COLO668 (cell line): ENCODE measurements around the gene C12orf75.
"Not testable (repeated sequence)": the region's sequence is repeated elsewhere in the genome, so short reads cannot be mapped to it uniquely, and the experiment has no call there.

Experiments
- DNase-seq: peaks from one replicate; lab custom pipeline; 2025; ENCODE audit not compliant: unreplicated experiment; lab: John Stamatoyannopoulos, UW

The C12orf75 gene

DNA sequence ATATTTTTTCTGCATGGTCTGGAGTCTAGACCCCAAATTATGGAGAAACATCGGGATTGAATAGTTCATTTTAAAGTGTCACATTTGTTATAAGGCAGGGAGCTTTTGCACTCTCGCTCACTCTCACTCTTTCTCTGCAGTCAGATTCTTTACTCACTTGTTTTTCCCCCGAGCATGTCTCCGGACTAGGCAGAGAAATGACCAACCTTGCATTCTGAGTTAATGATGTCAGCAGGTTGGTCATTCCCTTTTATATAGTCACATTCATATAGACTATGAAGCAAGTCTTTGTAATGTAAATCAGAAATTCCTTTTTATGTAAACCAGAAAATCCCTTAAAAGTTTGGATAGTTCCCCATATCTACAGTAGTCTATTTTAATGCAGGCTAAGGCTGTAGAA, 4.1 kb downstream of the C12orf75 start:
- DNase-seq, result no peak

DNA sequence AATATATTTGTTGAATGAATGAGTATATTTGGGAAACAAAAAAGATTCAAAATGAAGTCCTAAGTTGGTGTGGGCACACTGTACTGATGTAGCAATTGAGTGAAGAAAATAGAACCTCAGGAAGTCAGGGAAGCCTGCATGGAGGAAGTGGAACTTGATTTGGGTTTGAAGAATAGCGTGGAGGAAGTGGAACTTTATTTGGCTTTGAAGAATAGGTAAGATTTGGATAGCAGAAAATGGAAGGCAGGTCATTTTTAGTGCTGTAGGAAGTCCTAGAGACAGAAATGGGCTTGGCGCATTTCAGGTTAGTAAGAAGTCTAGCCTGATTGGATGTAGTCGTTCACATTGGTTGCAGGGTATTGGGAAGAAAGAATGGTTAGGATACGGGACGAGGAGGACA, 5.4 kb downstream of the C12orf75 start:
- DNase-seq, result no peak

DNA sequence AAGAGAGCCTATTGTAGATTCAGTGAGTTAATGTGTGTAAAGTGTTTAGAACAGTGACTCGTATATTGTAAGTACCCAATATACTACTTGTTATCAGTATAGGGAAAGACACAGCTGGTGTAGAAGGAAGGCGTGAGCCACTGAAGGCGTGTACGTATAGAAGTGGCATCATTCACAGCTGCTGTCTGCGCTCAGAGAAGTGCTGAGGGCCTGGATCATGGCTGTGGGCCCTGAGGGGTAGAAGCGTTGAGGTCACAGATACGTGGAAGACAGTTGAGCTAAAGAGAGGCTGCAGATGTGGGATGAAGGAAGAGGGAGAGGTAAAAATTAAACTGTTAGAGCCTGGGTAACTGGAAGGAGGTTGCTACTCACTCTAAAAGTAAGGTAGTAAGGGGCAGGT, 5.9 kb downstream of the C12orf75 start:
- no peak for DNase-seq

DNA sequence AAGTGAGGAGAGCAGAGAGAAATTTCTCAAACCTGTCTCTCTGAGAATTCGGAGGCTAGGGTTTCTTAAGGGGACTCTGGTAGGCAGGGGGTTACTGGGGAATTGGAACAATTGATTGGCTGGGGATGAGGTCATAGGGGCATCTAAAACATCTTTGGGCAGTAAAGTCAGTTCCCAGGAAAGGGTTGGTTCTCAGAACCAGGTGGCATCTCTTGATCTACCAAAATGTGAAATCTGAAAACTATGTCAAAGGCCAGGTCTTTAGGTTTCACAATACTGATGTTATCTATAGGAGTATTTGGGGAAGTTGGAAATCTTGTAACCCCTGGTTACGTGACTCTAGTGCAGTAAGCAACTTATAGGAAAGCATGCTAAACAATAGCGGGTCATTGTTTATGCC, 6.9 kb downstream of the C12orf75 start:
- DNase-seq, result no peak

- DNase-seq, result no peak
Measured at GRCh38 chr12:105338966-105339365, 8.5 kb downstream of the C12orf75 start.

DNA sequence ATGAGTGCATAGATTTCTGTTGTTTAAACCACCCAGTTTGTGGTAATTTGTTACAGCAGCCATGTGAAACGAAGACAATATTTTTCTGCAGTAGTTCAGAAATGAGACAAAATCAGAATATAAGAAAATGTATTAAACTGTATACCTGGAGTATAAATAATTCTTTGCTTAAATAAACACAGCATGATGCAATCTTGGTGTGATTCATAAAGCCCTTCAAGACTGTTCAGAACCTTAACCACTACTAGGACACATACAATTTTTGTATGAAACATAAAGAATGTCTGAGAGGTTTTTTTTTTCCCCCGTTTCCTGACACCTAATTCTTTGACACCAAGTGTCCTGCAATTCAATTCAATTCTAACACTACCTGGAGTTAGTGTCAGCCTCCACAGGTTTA, 10.5 kb downstream of the C12orf75 start:
- DNase-seq, result no peak

DNA sequence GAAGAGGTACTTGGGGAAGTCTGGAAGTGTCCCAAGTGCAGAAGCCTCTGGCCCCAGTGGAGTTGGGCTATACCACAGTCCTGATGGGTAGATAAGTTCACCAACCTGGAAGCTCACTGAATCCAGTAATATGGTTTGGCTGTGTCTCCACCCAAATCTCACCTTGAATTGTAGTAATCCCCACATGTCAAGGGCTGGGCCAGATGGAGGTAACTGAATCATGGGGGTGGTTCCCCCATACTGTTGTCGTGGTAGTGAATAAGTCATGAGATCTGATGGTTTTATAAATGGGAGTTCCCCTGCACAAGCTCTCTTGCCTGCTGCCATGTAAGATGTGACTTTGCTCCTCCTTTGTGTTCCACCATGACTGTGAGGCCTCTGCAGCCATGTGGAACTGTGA, 11.1 kb downstream of the C12orf75 start:
- DNase-seq, result not testable (repeated sequence)

DNA sequence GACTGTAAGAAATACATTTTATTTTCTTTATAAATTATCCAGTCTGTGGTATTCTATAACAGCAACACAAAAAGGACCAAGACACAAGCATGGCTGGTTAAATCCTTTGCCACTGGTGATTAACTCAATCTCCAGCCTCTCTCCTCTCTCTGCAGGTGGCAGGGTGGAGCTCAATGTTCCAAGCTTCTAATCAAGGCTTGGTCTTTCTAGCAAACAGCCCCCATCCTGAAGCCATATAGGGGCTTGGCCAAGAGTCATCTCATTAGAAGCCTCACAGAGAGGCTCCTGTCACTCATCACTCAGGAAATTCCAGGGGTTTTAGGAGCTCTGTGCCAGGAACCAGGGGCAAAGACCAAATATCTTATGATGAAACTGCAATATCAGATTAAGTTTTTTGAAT, 12.0 kb downstream of the C12orf75 start:
- DNase-seq, result no peak

- DNase-seq, result no peak
Measured at GRCh38 chr12:105343836-105344235, 13.3 kb downstream of the C12orf75 start.

- no peak for DNase-seq
Measured at GRCh38 chr12:105347499-105347898, 17.0 kb downstream of the C12orf75 start.

GRCh38 chr12:105348142-105348541, 17.7 kb downstream of the C12orf75 start:
- DNase-seq, result no peak

- DNase-seq, result no peak
Measured at GRCh38 chr12:105348561-105348960, 18.1 kb downstream of the C12orf75 start.

DNA sequence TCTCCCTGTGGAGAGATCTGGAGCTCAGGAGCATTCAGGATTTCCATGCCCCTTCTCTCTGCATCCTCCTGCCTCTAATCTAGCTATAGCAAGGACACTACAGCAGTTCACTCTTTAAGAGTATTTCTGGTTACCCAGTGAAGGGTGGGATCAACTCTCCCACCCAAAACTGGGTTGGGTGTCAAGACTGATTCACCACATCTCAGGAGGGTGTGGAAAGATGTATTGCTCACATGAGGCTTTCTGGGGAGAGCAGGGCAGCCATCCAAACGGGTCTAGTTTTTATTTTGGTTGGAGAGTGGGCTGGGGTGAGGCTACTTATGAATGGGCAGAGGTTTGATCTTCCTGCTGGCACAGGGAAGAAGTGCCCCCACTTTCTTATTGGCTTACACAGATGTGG, 18.6 kb downstream of the C12orf75 start:
- no peak for DNase-seq

DNA sequence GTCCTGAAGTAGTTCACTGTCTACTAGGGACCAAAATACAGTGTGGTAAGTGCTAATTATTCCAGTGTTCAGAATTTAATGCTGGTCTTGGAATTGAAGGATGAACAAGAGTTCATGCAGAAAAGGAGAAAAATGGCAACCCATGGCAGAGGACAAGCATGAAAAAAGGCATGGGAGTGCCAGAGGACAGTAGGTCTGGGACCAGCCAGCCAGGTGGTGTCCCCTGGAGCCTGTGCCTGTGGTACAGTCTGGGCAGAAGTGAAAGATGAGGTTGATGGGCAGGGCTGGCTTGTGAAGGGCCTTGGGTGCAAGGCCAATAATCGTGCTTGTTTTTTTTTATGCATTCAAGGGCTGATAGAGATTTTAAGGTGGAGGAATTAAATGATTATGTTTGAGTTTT, 21.0 kb downstream of the C12orf75 start:
- no peak for DNase-seq

DNA sequence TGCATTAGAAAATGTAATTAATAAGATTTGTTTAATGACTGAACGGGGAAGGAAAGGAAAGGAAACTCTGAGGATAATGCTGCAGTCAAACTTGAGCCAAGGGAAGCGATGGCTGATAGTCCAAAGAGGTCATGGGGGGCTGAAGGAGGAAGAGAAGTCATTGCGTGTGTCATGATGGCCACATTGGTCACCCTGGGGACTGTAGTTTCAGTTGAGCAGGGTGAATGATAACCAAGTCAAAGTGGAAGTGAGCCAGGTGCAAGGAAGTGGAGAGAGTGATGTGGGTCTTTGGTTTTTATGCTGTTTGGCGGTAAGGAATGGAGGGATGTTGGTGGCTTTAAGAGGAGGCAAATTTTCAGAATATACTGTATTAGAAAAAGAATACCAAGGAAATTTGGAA, 21.6 kb downstream of the C12orf75 start:
- DNase-seq, result no peak

GRCh38 chr12:105352940-105353635, 22.6 kb downstream of the C12orf75 start:
- DNase-seq, result no peak

DNA sequence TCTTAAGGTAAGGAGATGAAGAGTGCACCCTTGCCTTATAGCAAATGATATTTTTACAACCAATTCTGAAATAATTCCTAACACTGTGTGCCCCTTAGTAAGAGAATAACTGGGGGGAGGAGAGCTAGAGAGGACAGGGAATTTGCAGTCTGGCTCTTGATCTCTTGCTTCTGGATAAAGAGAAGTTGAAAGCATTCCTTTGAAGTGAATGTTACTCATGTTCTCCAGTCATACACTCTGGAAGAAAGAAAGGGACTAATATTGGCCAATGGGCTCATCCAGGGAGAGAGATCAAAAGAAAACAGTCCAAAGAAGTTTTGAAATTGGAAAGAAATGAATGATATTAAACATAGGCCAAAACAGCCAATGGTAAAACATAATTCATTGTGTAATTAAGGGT, 25.3 kb downstream of the C12orf75 start:
- DNase-seq, result no peak

GRCh38 chr12:105357162-105357691, 26.7 kb downstream of the C12orf75 start:
- DNase-seq, result no peak

- no peak for DNase-seq
Measured at GRCh38 chr12:105358789-105359188, 28.3 kb downstream of the C12orf75 start.

GRCh38 chr12:105359856-105360255, 29.4 kb downstream of the C12orf75 start:
- DNase-seq, result no peak

GRCh38 chr12:105363890-105364289, 33.4 kb downstream of the C12orf75 start:
- DNase-seq, result no peak

GRCh38 chr12:105365231-105365630, 34.7 kb downstream of the C12orf75 start:
- DNase-seq, result no peak

DNA sequence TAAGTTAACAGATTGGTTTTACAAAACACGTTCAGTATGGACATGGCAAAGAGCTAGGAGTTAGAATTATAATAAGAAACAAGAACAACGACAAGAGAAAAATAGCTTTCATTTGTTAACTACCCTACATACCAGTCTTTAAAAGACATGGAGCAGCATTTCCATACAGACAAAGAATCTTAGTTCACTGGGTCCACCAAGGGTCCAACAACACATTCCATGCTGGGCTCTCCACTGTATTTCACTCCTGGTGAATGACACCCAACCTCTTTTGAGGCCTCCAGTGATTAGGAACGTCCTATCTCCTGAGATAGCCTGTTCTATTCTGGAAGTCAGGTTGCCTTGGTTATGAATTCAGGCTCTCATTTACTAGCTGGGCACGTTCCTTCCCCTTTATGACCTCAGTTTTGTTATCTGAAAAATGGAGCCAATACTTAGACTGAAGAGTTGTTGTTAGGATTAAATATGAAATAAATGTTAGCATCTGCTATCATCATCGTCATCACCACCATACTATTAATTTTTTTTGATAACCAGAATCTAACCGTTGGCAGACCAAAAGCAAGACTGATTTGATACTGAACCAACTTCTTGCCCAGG, 37.7 kb downstream of the C12orf75 start:
- DNase-seq, result no peak
